CD14-positive monocyte (primary cell): ENCODE data around the gene GNG2. TPM values are rescaled to one million over a fixed set of nuclear protein-coding genes. Genes with fewer than 3 reads are reported as not detected.

Experiments used
- DNase-seq, 3 donors: peaks; one replicate each; pipeline ENCODE4 v3.0.0-alpha.2; 2011 to 2022
- H2AFZ ChIP-seq: 2 replicates; pipeline ENCODE4 v1.6.0; 2012; ENCODE audit warnings: mild to moderate bottlenecking, low read depth, low read length, inconsistent platforms; ENCODE audit not compliant: insufficient read depth, poor library complexity, severe bottlenecking
- H3K27ac ChIP-seq, 2 donors: 1 replicate in 1 of 2; 2 replicates in 1 of 2; pipeline ENCODE4 v1.5.1; 2012 to 2013; ENCODE audit warnings: low read length in 2 of 2, control low read depth in 1 of 2, inconsistent platforms in 1 of 2, low read depth in 1 of 2, mild to moderate bottlenecking in 1 of 2
- H3K27me3 ChIP-seq, 2 donors: one replicate each; pipeline versions ENCODE4 v1.6.0 to v1.6.1; 2011 to 2013; ENCODE audit warnings: low read length in 2 of 2; ENCODE audit not compliant: control insufficient read depth in 2 of 2, insufficient read depth in 2 of 2
- H3K36me3 ChIP-seq, 2 donors: replicated peaks in 1 of 2; 1 replicate in 1 of 2; 2 replicates in 1 of 2; pipeline versions ENCODE4 v1.5.1 to v1.6.1; 2012 to 2013; ENCODE audit warnings: low read length in 2 of 2, control low read depth in 1 of 2, inconsistent platforms in 1 of 2, mild to moderate bottlenecking in 1 of 2; ENCODE audit not compliant: insufficient read depth in 2 of 2, control insufficient read depth in 1 of 2
- H3K4me1 ChIP-seq, 2 donors: 1 replicate in 1 of 2; 2 replicates in 1 of 2; pipeline versions ENCODE4 v1.5.1 to v1.6.1; 2012 to 2013; ENCODE audit warnings: low read length in 2 of 2, control low read depth in 1 of 2, inconsistent platforms in 1 of 2, mild to moderate bottlenecking in 1 of 2, moderate library complexity in 1 of 2; ENCODE audit not compliant: insufficient read depth in 2 of 2, control insufficient read depth in 1 of 2
- H3K4me2 ChIP-seq: replicated peaks from 2 replicates; pipeline ENCODE3; 2012; ENCODE audit warnings: low read length, moderate library complexity, mild to moderate bottlenecking; ENCODE audit not compliant: poor library complexity, severe bottlenecking; ENCODE audit errors: extremely low read depth
- H3K4me3 ChIP-seq, 3 experiments: fragments of 200-600 bp in 1 of 3; sonication (generic) in 1 of 3; replicated peaks in 1 of 3; 1 replicate in 2 of 3; 2 replicates in 1 of 3; pipeline ENCODE4 v1.5.1; 2011 to 2013; ENCODE audit warnings: low read length in 3 of 3, mild to moderate bottlenecking in 3 of 3, control low read depth in 2 of 3, low read depth in 2 of 3, inconsistent platforms in 1 of 3, moderate library complexity in 1 of 3
- H3K79me2 ChIP-seq: 2 replicates; pipeline ENCODE4 v1.6.0; 2012; ENCODE audit warnings: mild to moderate bottlenecking, control low read depth, inconsistent platforms, low read length, moderate library complexity; ENCODE audit not compliant: insufficient read depth
- H3K9ac ChIP-seq: 2 replicates; pipeline ENCODE4 v1.6.0; 2017; ENCODE audit warnings: low read length, mild to moderate bottlenecking; ENCODE audit not compliant: insufficient read depth, poor library complexity, severe bottlenecking
- H3K9me3 ChIP-seq, 2 donors: replicated peaks in 1 of 2; 1 replicate in 1 of 2; 2 replicates in 1 of 2; pipeline versions ENCODE4 v1.5.1 to v1.6.1; 2012 to 2013; ENCODE audit warnings: low read length in 2 of 2, control low read depth in 1 of 2; ENCODE audit not compliant: control insufficient read depth in 1 of 2, insufficient read depth in 1 of 2
- H4K20me1 ChIP-seq: 2 replicates; pipeline ENCODE4 v1.6.0; 2012; ENCODE audit warnings: mild to moderate bottlenecking, low read length, control low read depth, moderate library complexity; ENCODE audit not compliant: insufficient read depth
- H3K27ac Mint-ChIP-seq, 7 donors: one replicate each; pipeline ENCODE4 v1.8.0; 2020; ENCODE audit warnings: mild to moderate bottlenecking in 7 of 7, mixed read lengths in 7 of 7, moderate library complexity in 6 of 7, inconsistent platforms in 2 of 7
- H3K27me3 Mint-ChIP-seq, 3 donors: one replicate each; pipeline ENCODE4 v1.8.0; 2021 to 2022; ENCODE audit warnings: low read depth in 3 of 3, mild to moderate bottlenecking in 3 of 3, mixed read lengths in 3 of 3, moderate library complexity in 3 of 3, inconsistent platforms in 1 of 3
- H3K36me3 Mint-ChIP-seq, 2 donors: one replicate each; pipeline ENCODE4 v1.8.0; 2020; ENCODE audit warnings: mixed read lengths in 2 of 2, inconsistent platforms in 1 of 2, mild to moderate bottlenecking in 1 of 2
- H3K4me1 Mint-ChIP-seq: one replicate; pipeline ENCODE4 v1.8.0; 2020; ENCODE audit warnings: mild to moderate bottlenecking, mixed read lengths
- H3K4me3 Mint-ChIP-seq, 2 donors: one replicate each; pipeline ENCODE4 v1.8.0; 2020; ENCODE audit warnings: mild to moderate bottlenecking in 2 of 2, mixed read lengths in 2 of 2, moderate library complexity in 1 of 2
- H3K9me3 Mint-ChIP-seq, 7 donors: one replicate each; pipeline ENCODE4 v1.8.0; 2020 to 2022; ENCODE audit warnings: mixed read lengths in 7 of 7, mild to moderate bottlenecking in 6 of 7, moderate library complexity in 6 of 7, inconsistent platforms in 2 of 7
- CTCF ChIP-seq: fragments of 200-600 bp; IDR thresholded peaks from one replicate; pipeline ENCODE4 v1.8.0; 2022; ENCODE audit warnings: antibody characterized with exemption, mild to moderate bottlenecking
- WGBS: methylation state at CpG from one replicate; pipeline ENCODE4 v1.1.5; 2013; ENCODE audit warnings: missing lambda C conversion rate; ENCODE audit not compliant: insufficient coverage; 5-methylcytosine and 5-hydroxymethylcytosine counted together
- intact Hi-C, 2 donors: fragments of 100-400 bp; cut with micrococcal nuclease; formaldehyde crosslinking; loops; one replicate each; pipeline versions ENCODE4 v1.15.0 to v1.15.1; 2023
- polyA plus RNA-seq, 3 donors: library from polyadenylated mRNA; depleted of rRNA in 1 of 3; unstranded in 2 of 3; stranded (reverse) in 1 of 3; fragments of 300-500 nt in 2 of 3; fragments of >200 nt in 1 of 3; fragmentation: Illumina TruSeq in 2 of 3; gene quantifications; 1 replicate in 2 of 3; 2 replicates in 1 of 3; pipeline ENCODE4 v1.2.3, GENCODE V29; 2012 to 2021

GNG2 gene
- polyA plus RNA-seq, 3 donors, result 42.7 to 151 (median 146) TPM

GRCh38 chr14:51867741-51868140, 7.3 kb downstream of the GNG2 start:
- no peak overlapping the region for H3K9ac ChIP-seq

GRCh38 chr14:51868405-51868804, 8.0 kb downstream of the GNG2 start:
- H3K27ac ChIP-seq, result peak overlapping the region in 1 of 2 donors; percentile 58
- no peaks in the 10 kb centered on the region for H3K27me3 ChIP-seq
- no peaks in the 10 kb centered on the region for H3K9me3 Mint-ChIP-seq
- peaks cover 43 to 58% of the 10 kb centered on the region in 2 donors for H3K4me1 ChIP-seq
- peaks cover 96% of the 10 kb centered on the region for H3K79me2 ChIP-seq
- DNase-seq, result no peak
- TF ChIP-seq CTCF, result no peak
- WGBS, result no CpG with 5 or more reads among the region's 2 CpGs
- no peak overlapping the region for H3K9ac ChIP-seq
- peaks cover 46% of the 10 kb centered on the region for H3K4me1 Mint-ChIP-seq
- no peak overlapping the region for H3K4me2 ChIP-seq
- H3K36me3 ChIP-seq, result no peaks in the 10 kb centered on the region
- H2AFZ ChIP-seq, result no peak overlapping the region
- H3K27me3 Mint-ChIP-seq, result peaks cover 0 to 2% (median 0%) of the 10 kb centered on the region in 3 donors
- H3K4me3 Mint-ChIP-seq, result no peak overlapping the region
- intact Hi-C loops, result no loop called here
- peaks cover 51% of the 10 kb centered on the region for H4K20me1 ChIP-seq
- H3K36me3 Mint-ChIP-seq, result peaks cover 9 to 23% of the 10 kb centered on the region in 2 donors
- no peak overlapping the region for H3K4me3 ChIP-seq
- H3K9me3 ChIP-seq, result no peaks in the 10 kb centered on the region
- H3K27ac Mint-ChIP-seq, result no peak overlapping the region

More at GRCh38 chr14:51867741-51868140, 7.3 kb downstream of the GNG2 start:
- H3K4me2 ChIP-seq, result no peak overlapping the region
- peaks cover 0 to 2% (median 0%) of the 10 kb centered on the region in 3 donors for H3K27me3 Mint-ChIP-seq
- H3K4me1 ChIP-seq, result peaks cover 43 to 58% of the 10 kb centered on the region in 2 donors
- H3K9me3 ChIP-seq, result no peaks in the 10 kb centered on the region
- no peak overlapping the region for H2AFZ ChIP-seq
- H3K4me3 ChIP-seq, result no peak overlapping the region
- WGBS, result no CpG with 5 or more reads among the region's 2 CpGs
- no peaks in the 10 kb centered on the region for H3K9me3 Mint-ChIP-seq
- peaks cover 100% of the 10 kb centered on the region for H3K79me2 ChIP-seq
- intact Hi-C loops, result no loop called here
- H3K4me3 Mint-ChIP-seq, result no peak overlapping the region
- H3K4me1 Mint-ChIP-seq, result peaks cover 46% of the 10 kb centered on the region
- DNase-seq, result peak in 1 of 3 donors; percentile 37
- H3K27ac ChIP-seq, result peak overlapping the region in 1 of 2 donors; percentile 58
- H3K27me3 ChIP-seq, result no peaks in the 10 kb centered on the region
- no peaks in the 10 kb centered on the region for H3K36me3 ChIP-seq
- TF ChIP-seq CTCF, result no peak
- H3K36me3 Mint-ChIP-seq, result peaks cover 10 to 21% of the 10 kb centered on the region in 2 donors
- peaks cover 57% of the 10 kb centered on the region for H4K20me1 ChIP-seq
- H3K27ac Mint-ChIP-seq, result no peak overlapping the region
